B cell (primary cell): Measurements from ENCODE around the gene TALDO1. TPM values are rescaled to one million over a fixed set of nuclear protein-coding genes. Genes with fewer than 3 reads are reported as not detected.

Source experiments
- ATAC-seq: fragments of 200-7000 bp; cut with Tn5 transposase; one replicate; pipeline ENCODE4 v1.10.0; 2021; ENCODE audit warnings: low read depth, mild to moderate bottlenecking, moderate number of reproducible peaks, moderate library complexity
- CTCF ChIA-PET: fragments of 350-600 bp; sonication (Branson Sonifier 250); formaldehyde crosslinking; loops from one replicate; lab custom pipeline; 2021; ENCODE audit warnings: antibody characterized with exemption, inconsistent platforms; lab: Charles Lee
- POLR2A ChIA-PET: fragments of 350-600 bp; sonication (Branson Sonifier 250); formaldehyde crosslinking; loops from one replicate; lab custom pipeline; 2021; ENCODE audit warnings: antibody characterized with exemption; lab: Charles Lee
- DNase-seq: peaks from one replicate; pipeline ENCODE4 v3.0.0; 2013
- H2AFZ ChIP-seq: 2 replicates; pipeline ENCODE4 v1.6.1; 2012; ENCODE audit warnings: mild to moderate bottlenecking, low read depth, low read length; ENCODE audit not compliant: insufficient read depth, poor library complexity, severe bottlenecking
- H3K27ac ChIP-seq, 2 donors: 1 replicate in 1 of 2; 2 replicates in 1 of 2; pipeline ENCODE4 v1.5.1; 2012 to 2013; ENCODE audit warnings: low read length in 2 of 2, mild to moderate bottlenecking in 2 of 2, moderate library complexity in 1 of 2
- H3K27me3 ChIP-seq, 4 experiments: fragments of 200-600 bp in 1 of 4; sonication (generic) in 1 of 4; replicated peaks in 1 of 4; 1 replicate in 2 of 4; 2 replicates in 2 of 4; pipeline versions ENCODE4 v1.6.1 to v1.7.0; 2013 to 2016; ENCODE audit warnings: low read length in 3 of 4, mild to moderate bottlenecking in 2 of 4, mixed read lengths in 1 of 4, moderate library complexity in 1 of 4; ENCODE audit not compliant: insufficient read depth in 4 of 4, control insufficient read depth in 3 of 4; ENCODE audit errors: control extremely low read depth in 1 of 4
- H3K36me3 ChIP-seq, 2 experiments: replicated peaks in 1 of 2; 1 replicate in 1 of 2; 2 replicates in 1 of 2; pipeline versions ENCODE4 v1.6.1 to v1.7.1; 2013; ENCODE audit warnings: low read length in 1 of 2; ENCODE audit not compliant: insufficient read depth in 2 of 2, control insufficient read depth in 1 of 2; ENCODE audit errors: control extremely low read depth in 1 of 2, extremely low read depth in 1 of 2
- H3K4me1 ChIP-seq, 2 donors: fragments of 200-600 bp in 1 of 2; sonication (generic) in 1 of 2; 1 replicate in 1 of 2; 2 replicates in 1 of 2; pipeline versions ENCODE4 v1.5.1 to v1.6.1; 2013 to 2017; ENCODE audit warnings: low read length in 2 of 2; ENCODE audit not compliant: control insufficient read depth in 2 of 2, insufficient read depth in 2 of 2
- H3K4me2 ChIP-seq: replicated peaks from 2 replicates; pipeline ENCODE3; 2012; ENCODE audit warnings: mild to moderate bottlenecking, low read depth, low read length; ENCODE audit not compliant: poor library complexity, severe bottlenecking
- H3K4me3 ChIP-seq, 5 experiments: fragments of 200-600 bp in 1 of 5; sonication (generic) in 1 of 5; 1 replicate in 3 of 5; 2 replicates in 2 of 5; pipeline versions ENCODE4 v1.5.1 to v1.7.0; 2011 to 2016; ENCODE audit warnings: low read length in 4 of 5, mild to moderate bottlenecking in 4 of 5, low read depth in 2 of 5, control low read depth in 1 of 5, moderate library complexity in 1 of 5; ENCODE audit not compliant: insufficient read depth in 1 of 5; ENCODE audit errors: control extremely low read depth in 1 of 5, extremely low read depth in 1 of 5
- H3K79me2 ChIP-seq: fragments of 200-600 bp; sonication (generic); one replicate; pipeline ENCODE4 v1.6.0; 2016; ENCODE audit warnings: low read length; ENCODE audit not compliant: control insufficient read depth, insufficient read depth
- H3K9ac ChIP-seq: fragments of 200-600 bp; sonication (generic); 2 replicates; pipeline ENCODE4 v1.6.1; 2017; ENCODE audit warnings: mild to moderate bottlenecking, low read length, moderate library complexity
- H3K9me3 ChIP-seq, 3 donors: one replicate each; pipeline versions ENCODE4 v1.6.1 to v1.7.1; 2013; ENCODE audit warnings: low read length in 2 of 3; ENCODE audit not compliant: control insufficient read depth in 2 of 3, insufficient read depth in 1 of 3; ENCODE audit errors: control extremely low read depth in 1 of 3
- H4K20me1 ChIP-seq: 2 replicates; pipeline ENCODE4 v1.6.0; 2012; ENCODE audit warnings: mild to moderate bottlenecking, low read length; ENCODE audit not compliant: insufficient read depth, control insufficient read depth, poor library complexity, severe bottlenecking
- H3K27ac Mint-ChIP-seq: one replicate; pipeline ENCODE4 v1.8.0; 2021; ENCODE audit warnings: mixed read lengths
- H3K27me3 Mint-ChIP-seq: one replicate; pipeline ENCODE4 v1.8.0; 2021; ENCODE audit warnings: mixed read lengths
- H3K4me1 Mint-ChIP-seq: one replicate; pipeline ENCODE4 v1.8.0; 2021; ENCODE audit warnings: mixed read lengths
- H3K4me3 Mint-ChIP-seq: one replicate; pipeline ENCODE4 v1.8.0; 2021; ENCODE audit warnings: mixed read lengths
- H3K9me3 Mint-ChIP-seq: one replicate; pipeline ENCODE4 v1.8.0; 2022; ENCODE audit warnings: mixed read lengths; ENCODE audit not compliant: insufficient read depth
- CTCF ChIP-seq: fragments of 200-600 bp; IDR thresholded peaks from one replicate; pipeline ENCODE4 v1.8.0; 2022; ENCODE audit warnings: antibody characterized with exemption, mild to moderate bottlenecking
- EZH2 ChIP-seq: IDR thresholded peaks from 2 replicates; pipeline ENCODE4 v1.6.1; 2012; ENCODE audit warnings: borderline replicate concordance, low read depth, mild to moderate bottlenecking, moderate library complexity, low read length; ENCODE audit not compliant: insufficient read depth, poor library complexity, severe bottlenecking
- WGBS: methylation state at CpG from one replicate; pipeline ENCODE4 v1.1.5; 2013; ENCODE audit warnings: missing lambda C conversion rate; ENCODE audit not compliant: insufficient coverage; 5-methylcytosine and 5-hydroxymethylcytosine counted together
- intact Hi-C: fragments of 100-400 bp; cut with micrococcal nuclease; formaldehyde crosslinking; loops from one replicate; pipeline ENCODE4 v1.10.0; 2022
- polyA plus RNA-seq: library from polyadenylated mRNA; depleted of rRNA; stranded (reverse); fragments of >200 nt; gene quantifications from 2 replicates; pipeline ENCODE4 v1.2.3, GENCODE V29; 2012
- total RNA-seq, 2 donors: library from RNA; stranded (reverse); fragments of 120-200 nt in 1 of 2; gene quantifications; 1 replicate in 1 of 2; 2 replicates in 1 of 2; pipeline versions ENCODE4 v1.2.3 to v1.2.4, GENCODE V29; 2013 to 2022

TALDO1 gene
- total and polyA plus RNA-seq, 2 donors (not counting 1 experiment from before 2014, with no cell fraction given), result 82.4 to 116 TPM

GRCh38 chr11:790721-791564, 43.7 kb downstream of the TALDO1 start:
- Histone ChIP-seq H3K9ac (no peak overlapping the region), H4K20me1 (peaks cover 54% of the 10 kb centered on the region), H3K36me3 (peaks cover 0 to 7% of the 10 kb centered on the region in 2 experiments), H3K79me2 (peaks cover 25% of the 10 kb centered on the region), H3K4me2 (no peak overlapping the region), H2AFZ (no peak overlapping the region), H3K9me3 (peaks cover 0 to 3% (median 0%) of the 10 kb centered on the region in 3 donors), H3K4me3 (no peak overlapping the region), H3K27ac (no peak overlapping the region), H3K4me1 (peaks cover 18 to 31% of the 10 kb centered on the region in 2 donors), H3K27me3 (peaks cover 0 to 24% (median 5%) of the 10 kb centered on the region in 4 experiments)
- H3K27ac Mint-ChIP-seq, result no peak overlapping the region
- H3K9me3 Mint-ChIP-seq, result no peaks in the 10 kb centered on the region
- ChIA-PET CTCF (no interaction called here), POLR2A (interaction anchor here (0.6 kb wide), 1 partner anchor 48 kb away, joined by 5 read pairs; no protein-coding TSS in a partner anchor)
- 91% methylated on average over 14 of the region's 18 CpGs for WGBS
- ATAC-seq (no peak), DNase-seq (no peak)
- no peaks in the 10 kb centered on the region for H3K27me3 Mint-ChIP-seq
- TF ChIP-seq CTCF, result no peak
- no peak for TF ChIP-seq EZH2
- no peak overlapping the region for H3K4me3 Mint-ChIP-seq
- H3K4me1 Mint-ChIP-seq, result peaks cover 7% of the 10 kb centered on the region
- intact Hi-C loops, result loop anchor here (10.0 kb wide), 1 partner anchor 336 kb away; the partner anchor contains the start of gene PTDSS2
